Skeletal muscle tissue (tissue), 4 donors: ENCODE results near the gene MT1H. TPM values are rescaled to one million over a fixed set of nuclear protein-coding genes. Genes with fewer than 3 reads are reported as not detected.
"Not testable (repeated sequence)": the region's sequence is repeated elsewhere in the genome, so short reads cannot be mapped to it uniquely, and the experiment has no call there.

Source experiments
- H3K27ac ChIP-seq: one replicate; pipeline ENCODE4 v1.7.0; 2013; ENCODE audit warnings: mild to moderate bottlenecking, low read depth, low read length, inconsistent platforms
- H3K27me3 ChIP-seq, 3 donors: one replicate each; pipeline ENCODE4 v1.7.0; 2013; ENCODE audit warnings: low read length in 3 of 3; ENCODE audit not compliant: control insufficient read depth in 3 of 3, insufficient read depth in 3 of 3
- H3K36me3 ChIP-seq, 3 donors: one replicate each; pipeline ENCODE4 v1.7.0; 2013; ENCODE audit warnings: low read length in 3 of 3; ENCODE audit not compliant: control insufficient read depth in 3 of 3, insufficient read depth in 3 of 3
- H3K4me1 ChIP-seq, 3 donors: one replicate each; pipeline ENCODE4 v1.7.0; 2013; ENCODE audit warnings: low read length in 3 of 3, mild to moderate bottlenecking in 3 of 3; ENCODE audit not compliant: control insufficient read depth in 3 of 3, insufficient read depth in 3 of 3
- H3K4me3 ChIP-seq, 3 donors: one replicate each; pipeline ENCODE4 v1.7.0; 2013; ENCODE audit warnings: low read length in 3 of 3
- H3K9ac ChIP-seq, 3 donors: one replicate each; pipeline ENCODE4 v1.7.0; 2013; ENCODE audit warnings: low read length in 3 of 3, mild to moderate bottlenecking in 3 of 3, moderate library complexity in 2 of 3, low read depth in 1 of 3
- H3K9me3 ChIP-seq, 3 donors: one replicate each; pipeline ENCODE4 v1.7.0; 2013; ENCODE audit warnings: low read length in 3 of 3; ENCODE audit not compliant: control insufficient read depth in 3 of 3
- total RNA-seq: library from RNA; depleted of rRNA; stranded (reverse); fragments of >200 nt; gene quantifications from one replicate; pipeline ENCODE4 v1.2.3, GENCODE V29; 2014
- donor health status: Osteomylitis.

MT1H gene
- total RNA-seq, 1 donor from 2014 or later = not detected

GRCh38 chr16:56713794-56714193 lies 44.2 kb downstream of the MT1H start:
- no peaks in the 10 kb centered on the region for H3K9me3 ChIP-seq
- no peaks in the 10 kb centered on the region for H3K27me3 ChIP-seq
- no peak overlapping the region for H3K4me3 ChIP-seq
- no peaks in the 10 kb centered on the region for H3K4me1 ChIP-seq
- H3K36me3 ChIP-seq = no peaks in the 10 kb centered on the region
- no peak overlapping the region for H3K27ac ChIP-seq
- no peak overlapping the region for H3K9ac ChIP-seq

GRCh38 chr16:56715126-56715525 lies 45.5 kb downstream of the MT1H start:
- Histone ChIP-seq H3K9ac (no peak overlapping the region), H3K27me3 (no peaks in the 10 kb centered on the region), H3K27ac (no peak overlapping the region), H3K36me3 (no peaks in the 10 kb centered on the region), H3K4me3 (no peak overlapping the region), H3K4me1 (no peaks in the 10 kb centered on the region), H3K9me3 (no peaks in the 10 kb centered on the region)

GRCh38 chr16:56716761-56717160 lies 47.1 kb downstream of the MT1H start:
- Histone ChIP-seq H3K4me1 (no peaks in the 10 kb centered on the region), H3K9me3 (no peaks in the 10 kb centered on the region), H3K36me3 (no peaks in the 10 kb centered on the region), H3K27me3 (no peaks in the 10 kb centered on the region), H3K27ac (no peak overlapping the region), H3K4me3 (no peak overlapping the region), H3K9ac (no peak overlapping the region)

- H3K4me1 ChIP-seq, H3K9me3 ChIP-seq, H3K27me3 ChIP-seq, H3K4me3 ChIP-seq, H3K9ac ChIP-seq, H3K27ac ChIP-seq, H3K36me3 ChIP-seq: not testable (repeated sequence)
Measured at GRCh38 chr16:56717532-56717931, 47.9 kb downstream of the MT1H start.

Other genes starting within 250 kb of the MT1H start
- 130 TPM for gene AMFR, start 244.3 kb upstream of the MT1H start, total RNA-seq
- 54.8 TPM for gene NUDT21, start 218.5 kb upstream of the MT1H start, total RNA-seq
- 21.4 TPM for gene OGFOD1, start 218.3 kb upstream of the MT1H start, total RNA-seq
- gene BBS2, start 149.8 kb upstream of the MT1H start, total RNA-seq = 86.1 TPM
- not detected for gene MT4, start 104.7 kb upstream of the MT1H start, total RNA-seq
- gene MT3, start 80.3 kb upstream of the MT1H start, total RNA-seq = 1.0 TPM
- 2.1 TPM for gene MT2A, start 61.2 kb upstream of the MT1H start, total RNA-seq
- 18.8 TPM for gene MT1E, start 44.0 kb upstream of the MT1H start, total RNA-seq
- gene MT1M, start 37.2 kb upstream of the MT1H start, total RNA-seq = 2.1 TPM
- not detected for gene MT1A, start 31.1 kb upstream of the MT1H start, total RNA-seq
- not detected for gene MT1B, start 17.9 kb upstream of the MT1H start, total RNA-seq
- not detected for gene MT1F, start 11.9 kb upstream of the MT1H start, total RNA-seq
- not detected for gene MT1G, start 1.7 kb upstream of the MT1H start, total RNA-seq
- gene MT1X, start 12.7 kb downstream of the MT1H start, total RNA-seq = 11.5 TPM
- 54.8 TPM for gene NUP93, start 60.3 kb downstream of the MT1H start, total RNA-seq
- gene SLC12A3, start 195.4 kb downstream of the MT1H start, total RNA-seq = not detected